NB4 (cell line): Measurements from ENCODE around the gene DEAF1.

Experiments used
- DNase-seq: peaks from one replicate; pipeline ENCODE4 v3.0.0; 2010; ENCODE audit warnings: low read depth
- H3K4me3 ChIP-seq: one replicate; pipeline ENCODE4 v1.5.1; 2011; ENCODE audit warnings: mild to moderate bottlenecking, low read depth, low read length, moderate library complexity
- MYC ChIP-seq: IDR thresholded peaks from 2 replicates; pipeline ENCODE4 v1.6.1; 2011; ENCODE audit warnings: low read depth, low read length
- POLR2A ChIP-seq: IDR thresholded peaks from 2 replicates; pipeline ENCODE4 v1.6.1; 2011; ENCODE audit warnings: mild to moderate bottlenecking; ENCODE audit not compliant: insufficient read length; ENCODE audit errors: extremely low read depth
- TF ChIP-seq, protein P1 (sequence below): IDR thresholded peaks from 2 replicates; pipeline ENCODE4 v1.6.1; 2011; ENCODE audit warnings: low read depth, low read length
- TF ChIP-seq, protein P2 (sequence below): IDR thresholded peaks from one replicate; pipeline ENCODE4 v1.5.1; 2012; ENCODE audit warnings: low read depth, low read length

The DEAF1 gene

DNA sequence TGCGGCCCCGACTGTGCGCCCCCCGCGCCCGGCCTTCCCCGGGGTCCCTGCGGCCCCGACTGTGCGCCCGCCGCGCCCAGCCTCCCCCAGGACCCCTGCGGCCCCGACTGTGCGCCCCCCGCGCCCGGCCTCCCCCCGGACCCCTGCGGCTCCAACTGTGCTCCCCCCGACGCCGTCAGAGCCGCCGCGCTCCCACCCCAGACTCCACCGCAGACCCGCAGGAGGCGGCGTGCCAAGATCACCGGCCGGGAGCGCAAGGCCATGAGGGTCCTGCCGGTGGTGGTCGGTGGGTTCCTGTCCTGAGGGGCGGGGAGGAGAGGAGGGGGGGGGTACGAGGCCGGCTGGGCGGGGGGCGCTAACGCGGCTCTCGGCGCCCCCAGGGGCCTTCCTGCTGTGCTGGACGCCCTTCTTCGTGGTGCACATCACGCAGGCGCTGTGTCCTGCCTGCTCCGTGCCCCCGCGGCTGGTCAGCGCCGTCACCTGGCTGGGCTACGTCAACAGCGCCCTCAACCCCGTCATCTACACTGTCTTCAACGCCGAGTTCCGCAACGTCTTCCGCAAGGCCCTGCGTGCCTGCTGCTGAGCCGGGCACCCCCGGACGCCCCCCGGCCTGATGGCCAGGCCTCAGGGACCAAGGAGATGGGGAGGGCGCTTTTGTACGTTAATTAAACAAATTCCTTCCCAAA lies 54.9 kb downstream of the DEAF1 start:
- DNase-seq = no peak
- TF ChIP-seq, protein P1, sequence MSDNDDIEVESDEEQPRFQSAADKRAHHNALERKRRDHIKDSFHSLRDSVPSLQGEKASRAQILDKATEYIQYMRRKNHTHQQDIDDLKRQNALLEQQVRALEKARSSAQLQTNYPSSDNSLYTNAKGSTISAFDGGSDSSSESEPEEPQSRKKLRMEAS = no peak
- no peak overlapping the region for H3K4me3 ChIP-seq

GRCh38 chr11:639332-639955 lies 55.6 kb downstream of the DEAF1 start:
- DNase-seq = no peak
- TF ChIP-seq, protein P2, sequence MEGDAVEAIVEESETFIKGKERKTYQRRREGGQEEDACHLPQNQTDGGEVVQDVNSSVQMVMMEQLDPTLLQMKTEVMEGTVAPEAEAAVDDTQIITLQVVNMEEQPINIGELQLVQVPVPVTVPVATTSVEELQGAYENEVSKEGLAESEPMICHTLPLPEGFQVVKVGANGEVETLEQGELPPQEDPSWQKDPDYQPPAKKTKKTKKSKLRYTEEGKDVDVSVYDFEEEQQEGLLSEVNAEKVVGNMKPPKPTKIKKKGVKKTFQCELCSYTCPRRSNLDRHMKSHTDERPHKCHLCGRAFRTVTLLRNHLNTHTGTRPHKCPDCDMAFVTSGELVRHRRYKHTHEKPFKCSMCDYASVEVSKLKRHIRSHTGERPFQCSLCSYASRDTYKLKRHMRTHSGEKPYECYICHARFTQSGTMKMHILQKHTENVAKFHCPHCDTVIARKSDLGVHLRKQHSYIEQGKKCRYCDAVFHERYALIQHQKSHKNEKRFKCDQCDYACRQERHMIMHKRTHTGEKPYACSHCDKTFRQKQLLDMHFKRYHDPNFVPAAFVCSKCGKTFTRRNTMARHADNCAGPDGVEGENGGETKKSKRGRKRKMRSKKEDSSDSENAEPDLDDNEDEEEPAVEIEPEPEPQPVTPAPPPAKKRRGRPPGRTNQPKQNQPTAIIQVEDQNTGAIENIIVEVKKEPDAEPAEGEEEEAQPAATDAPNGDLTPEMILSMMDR = no peak
- TF ChIP-seq, protein P1 = no peak
- TF ChIP-seq MYC = no peak
- no peak for TF ChIP-seq POLR2A
- H3K4me3 ChIP-seq = no peak overlapping the region

- TF ChIP-seq POLR2A = no peak
- no peak for TF ChIP-seq MYC
- TF ChIP-seq, protein P1 = no peak
- TF ChIP-seq, protein P2 = no peak
- DNase-seq = no peak
- no peak overlapping the region for H3K4me3 ChIP-seq
Measured at GRCh38 chr11:638631-639331, 56.2 kb downstream of the DEAF1 start.

DNA sequence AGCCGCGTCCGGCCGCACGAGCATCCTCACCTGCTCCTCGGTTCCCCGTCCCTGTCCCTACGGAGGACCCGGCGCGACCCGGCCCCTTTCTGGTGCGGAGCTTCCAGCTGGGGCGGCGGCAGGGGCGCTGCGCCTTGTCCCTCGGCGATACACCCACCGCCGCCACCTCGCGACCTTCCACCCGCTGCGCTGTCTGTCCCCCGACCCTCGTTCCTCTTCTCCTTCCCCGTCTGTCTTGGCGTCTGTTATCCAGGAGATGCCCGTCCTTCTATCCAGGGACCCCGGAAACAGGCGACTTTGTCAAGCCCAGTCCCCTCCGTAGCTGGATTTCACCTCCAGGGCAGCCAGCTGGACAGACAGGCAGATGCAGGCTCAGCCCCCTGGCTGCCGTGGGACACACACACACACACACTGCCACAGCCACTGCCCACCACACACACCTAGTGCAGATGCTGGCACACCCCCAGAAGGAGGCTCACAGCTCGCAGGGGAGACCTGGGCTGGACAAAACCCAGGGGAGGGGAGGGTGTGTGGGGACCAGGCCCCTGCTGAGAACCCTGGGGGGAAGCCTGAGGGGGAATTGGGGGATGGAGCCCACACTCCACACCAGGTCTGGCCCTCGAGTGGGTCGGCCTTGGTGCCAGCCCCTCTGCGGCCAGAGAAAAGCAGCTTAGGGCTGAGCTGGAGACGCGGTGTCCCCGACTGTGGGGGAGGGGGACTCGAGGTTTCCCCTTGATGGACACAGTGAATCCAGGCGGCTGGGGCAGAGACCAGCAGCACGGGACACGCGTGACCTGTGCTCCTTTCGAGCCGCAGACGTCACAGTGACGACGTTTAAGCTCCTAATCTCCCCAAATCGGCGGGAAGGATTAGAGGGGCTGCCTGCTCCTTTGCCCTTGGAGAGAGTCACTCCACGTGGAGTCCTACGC lies 57.2 kb downstream of the DEAF1 start:
- TF ChIP-seq MYC = no peak
- TF ChIP-seq, protein P2 = no peak
- TF ChIP-seq, protein P1 = no peak
- TF ChIP-seq POLR2A = no peak
- no peak for DNase-seq
- H3K4me3 ChIP-seq = no peak overlapping the region

DNA sequence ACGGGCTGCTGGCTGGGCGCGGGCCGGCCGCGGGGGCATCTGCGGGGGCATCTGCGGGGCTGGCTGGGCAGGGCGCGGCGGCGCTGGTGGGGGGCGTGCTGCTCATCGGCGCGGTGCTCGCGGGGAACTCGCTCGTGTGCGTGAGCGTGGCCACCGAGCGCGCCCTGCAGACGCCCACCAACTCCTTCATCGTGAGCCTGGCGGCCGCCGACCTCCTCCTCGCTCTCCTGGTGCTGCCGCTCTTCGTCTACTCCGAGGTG lies 57.8 kb downstream of the DEAF1 start:
- no peak for DNase-seq
- TF ChIP-seq POLR2A = no peak
- TF ChIP-seq, protein P2 = no peak
- TF ChIP-seq, protein P1 = no peak
- no peak for TF ChIP-seq MYC
- H3K4me3 ChIP-seq = no peak overlapping the region
